Eye (tissue), 1 donor: Measurements from ENCODE around the gene CPNE7.
"Not testable (repeated sequence)": the region's sequence is repeated elsewhere in the genome, so short reads cannot be mapped to it uniquely, and the experiment has no call there.

Source experiments
- DNase-seq: peaks from one replicate; pipeline ENCODE4 v3.0.0-alpha.2; 2015

Gene CPNE7

DNA sequence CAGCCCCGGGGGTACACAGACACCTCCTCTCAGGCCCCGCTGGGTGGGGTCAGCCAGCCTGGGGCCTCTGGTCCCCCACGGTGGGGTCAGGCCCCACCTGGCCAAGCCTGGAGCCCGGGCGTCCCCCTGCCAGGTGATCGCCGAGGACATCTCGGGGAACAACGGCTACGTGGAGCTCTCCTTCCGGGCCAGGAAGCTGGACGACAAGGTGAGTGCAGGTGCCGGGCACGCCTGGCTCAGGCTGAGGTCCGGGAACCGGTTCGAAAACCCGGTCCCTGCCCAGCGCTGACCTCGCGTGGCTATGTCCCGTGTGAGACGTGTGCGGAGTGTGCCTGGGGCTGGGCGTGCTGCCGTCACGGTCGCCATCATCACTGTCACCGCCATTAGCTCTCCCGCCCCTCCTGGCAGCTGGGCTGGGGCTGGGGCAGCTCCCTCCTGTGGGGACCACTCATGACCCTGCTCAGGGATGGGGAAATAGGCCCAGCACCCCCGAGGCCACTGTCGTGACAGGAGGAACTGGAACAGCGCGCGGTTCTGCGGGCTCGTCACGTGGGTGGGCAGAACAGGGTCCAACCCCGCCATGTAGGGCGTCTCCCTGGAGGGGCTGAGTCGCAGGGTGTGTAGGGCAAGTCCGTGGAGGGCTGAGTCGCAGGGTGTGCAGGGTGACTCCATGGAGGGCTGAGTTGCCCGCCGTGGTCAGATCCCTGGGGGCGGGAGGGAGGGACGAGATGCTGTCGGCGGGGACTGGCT is 8.5 kb downstream of the CPNE7 start:
- DNase-seq = no peak

DNA sequence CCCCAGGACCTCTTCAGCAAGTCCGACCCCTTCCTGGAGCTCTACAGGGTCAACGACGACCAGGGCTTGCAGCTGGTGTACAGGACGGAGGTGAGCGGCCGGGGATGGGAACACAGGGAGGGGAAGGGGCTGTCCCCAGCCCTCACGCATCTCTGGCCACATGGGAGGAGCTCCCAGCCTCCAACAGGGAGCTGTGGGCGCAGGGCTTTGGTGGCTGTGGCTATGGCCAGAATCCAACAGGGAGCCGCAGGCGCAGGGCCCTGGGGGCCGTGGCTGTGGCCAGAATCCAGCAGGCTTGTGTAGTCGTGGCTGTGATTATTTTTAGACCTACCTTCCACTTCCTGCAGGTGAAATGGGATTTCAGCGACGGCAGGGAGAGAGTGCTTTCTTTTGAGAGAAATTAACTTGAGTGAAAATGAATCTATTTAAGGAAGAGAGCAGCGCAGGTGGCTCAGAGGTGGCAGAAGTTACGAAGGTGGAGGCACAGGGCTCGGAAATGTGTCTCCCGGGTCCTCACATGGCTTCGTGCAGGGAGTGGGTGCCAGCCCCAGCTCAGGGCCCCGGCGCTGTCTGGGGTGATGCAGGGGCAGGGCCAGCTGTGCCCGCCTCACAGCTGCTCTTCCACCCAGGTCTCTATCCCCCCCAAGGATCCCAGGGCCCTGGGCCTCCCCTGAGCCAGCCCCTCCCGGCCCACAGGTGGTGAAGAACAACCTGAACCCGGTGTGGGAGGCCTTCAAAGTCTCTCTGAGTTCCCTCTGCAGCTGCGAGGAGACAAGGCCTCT is 9.4 kb downstream of the CPNE7 start:
- no peak for DNase-seq

DNA sequence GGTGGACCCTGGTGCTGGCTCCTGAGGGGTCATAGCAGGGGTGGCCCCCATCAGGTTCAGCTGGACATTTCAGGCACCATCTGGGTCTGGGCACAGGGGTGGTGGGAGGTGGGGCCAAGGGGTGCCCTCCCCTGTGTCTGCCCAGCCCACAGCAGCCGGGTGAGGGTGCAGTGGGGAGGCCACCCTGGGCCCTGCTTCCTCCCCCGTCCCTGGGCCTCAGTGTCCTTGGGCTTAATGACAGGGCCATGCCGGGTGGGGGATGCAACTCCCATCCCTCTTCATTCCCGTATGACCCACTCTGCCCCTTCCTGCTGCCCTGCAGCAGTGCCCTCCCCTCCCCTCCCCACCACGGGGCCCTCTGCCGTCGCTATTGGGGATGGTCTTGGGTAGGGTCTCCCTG is 10.7 kb downstream of the CPNE7 start:
- DNase-seq = no peak

DNA sequence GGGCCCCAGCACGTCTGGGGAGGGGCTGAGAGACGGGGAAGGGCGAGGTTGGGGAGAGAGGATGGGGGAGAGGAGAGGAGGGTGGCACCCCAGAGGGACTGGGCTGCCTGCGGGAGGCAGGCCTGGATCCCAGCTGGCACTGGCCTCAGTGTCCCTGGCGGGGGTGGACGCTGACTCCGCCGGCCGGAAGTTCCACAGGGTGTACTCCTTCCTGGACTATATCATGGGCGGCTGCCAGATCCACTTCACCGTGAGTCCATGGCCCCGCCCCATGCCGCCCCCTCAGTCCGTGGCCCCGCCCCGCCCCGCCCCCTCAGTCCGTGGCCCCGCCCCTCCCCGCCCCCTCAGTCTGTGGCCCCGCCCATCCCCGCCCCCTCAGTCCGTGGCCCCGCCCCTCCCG is 11.3 kb downstream of the CPNE7 start:
- DNase-seq = no peak

GRCh38 chr16:89587676-89588075 is 12.1 kb downstream of the CPNE7 start:
- DNase-seq = not testable (repeated sequence)

- DNase-seq = no peak
These were observed 13.0 kb downstream of the CPNE7 start for GRCh38 chr16:89588413-89589109.

DNA sequence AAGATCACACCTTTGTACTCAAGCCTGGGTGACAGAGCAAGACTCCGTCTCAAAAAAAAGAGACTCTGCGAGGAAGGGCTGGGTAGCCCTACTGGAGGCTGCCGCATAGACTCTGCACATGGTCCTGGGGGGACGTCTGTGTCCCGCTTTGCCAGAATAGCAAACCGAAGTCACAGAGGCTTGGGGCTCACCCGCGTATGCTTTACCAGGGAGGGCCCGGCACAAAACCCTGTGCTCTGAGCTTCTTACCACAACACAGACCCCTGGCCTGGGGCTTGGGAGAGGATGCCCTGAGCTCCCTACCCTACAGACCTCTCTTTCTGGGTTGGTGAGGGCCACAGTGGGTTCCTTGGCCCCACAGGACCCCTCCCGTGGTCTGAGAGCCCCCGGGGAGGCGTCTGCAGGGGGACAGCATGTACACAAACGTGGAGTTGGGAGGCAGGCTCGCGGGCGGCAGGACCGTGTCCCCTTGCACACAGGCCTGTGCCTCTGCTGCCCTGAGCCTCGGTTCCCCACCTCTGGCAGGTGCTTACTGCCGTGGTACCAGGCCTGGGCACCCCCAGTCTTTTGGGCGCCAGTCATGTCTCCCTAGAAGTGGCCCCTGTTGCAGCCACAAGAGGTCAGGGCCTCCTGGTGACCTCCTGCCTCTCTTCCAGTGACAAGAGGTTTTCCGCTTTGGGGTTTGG is 13.8 kb downstream of the CPNE7 start:
- DNase-seq = no peak

DNA sequence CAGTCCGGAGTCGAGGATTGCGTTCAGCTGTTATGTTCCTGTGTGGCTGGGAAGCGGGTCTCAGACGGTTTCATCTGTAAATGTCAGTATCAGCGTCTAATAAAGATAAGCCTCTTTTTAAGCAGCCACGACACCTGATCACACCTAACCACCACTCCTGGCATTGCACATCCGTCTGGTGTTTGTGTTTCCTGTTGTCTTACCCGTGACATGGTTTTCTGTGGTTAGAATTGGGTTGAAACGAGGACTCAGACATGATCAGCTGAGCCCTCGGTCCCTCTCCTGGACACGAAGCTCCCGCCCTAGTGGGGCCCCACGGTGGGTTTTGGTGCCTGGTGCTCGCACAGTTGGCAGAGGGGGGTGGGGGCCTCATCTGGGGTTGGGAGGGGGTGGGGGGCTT is 18.3 kb downstream of the CPNE7 start:
- DNase-seq = no peak

DNA sequence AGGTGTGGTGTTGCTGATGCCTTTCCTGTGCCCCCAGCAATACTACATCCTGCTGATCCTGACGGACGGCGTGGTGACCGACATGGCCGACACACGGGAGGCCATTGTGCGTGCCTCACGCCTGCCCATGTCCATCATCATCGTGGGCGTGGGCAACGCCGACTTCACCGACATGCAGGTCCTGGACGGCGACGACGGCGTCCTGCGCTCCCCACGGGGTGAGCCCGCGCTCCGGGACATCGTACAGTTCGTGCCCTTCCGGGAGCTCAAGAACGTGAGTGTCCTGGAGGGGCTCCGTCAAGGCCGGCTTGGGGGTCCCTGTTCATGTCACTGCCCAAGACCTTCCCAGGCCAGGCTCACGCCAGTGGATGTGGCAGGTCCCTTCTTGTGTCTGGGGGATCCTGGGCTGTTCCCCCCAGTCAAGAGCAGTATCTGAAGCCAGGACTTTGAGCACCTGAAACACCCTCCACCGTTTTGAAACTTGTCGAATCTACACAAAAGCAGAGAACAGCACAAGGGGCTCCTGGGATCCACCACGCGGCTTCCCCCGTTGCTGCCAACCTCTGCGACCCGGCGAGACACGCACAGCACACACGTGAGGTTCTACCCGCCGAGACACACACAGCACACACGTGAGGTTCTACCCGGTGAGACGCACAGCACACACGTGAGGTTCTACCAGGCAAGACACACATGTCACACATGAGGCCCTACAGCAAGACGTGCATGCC is 19.9 kb downstream of the CPNE7 start:
- no peak for DNase-seq

GRCh38 chr16:89596061-89596689 is 20.6 kb downstream of the CPNE7 start:
- DNase-seq = no peak

GRCh38 chr16:89596957-89597649 is 21.5 kb downstream of the CPNE7 start:
- no peak for DNase-seq

- peak; percentile 65 for DNase-seq
These were observed 22.6 kb downstream of the CPNE7 start for GRCh38 chr16:89598199-89598598.

DNA sequence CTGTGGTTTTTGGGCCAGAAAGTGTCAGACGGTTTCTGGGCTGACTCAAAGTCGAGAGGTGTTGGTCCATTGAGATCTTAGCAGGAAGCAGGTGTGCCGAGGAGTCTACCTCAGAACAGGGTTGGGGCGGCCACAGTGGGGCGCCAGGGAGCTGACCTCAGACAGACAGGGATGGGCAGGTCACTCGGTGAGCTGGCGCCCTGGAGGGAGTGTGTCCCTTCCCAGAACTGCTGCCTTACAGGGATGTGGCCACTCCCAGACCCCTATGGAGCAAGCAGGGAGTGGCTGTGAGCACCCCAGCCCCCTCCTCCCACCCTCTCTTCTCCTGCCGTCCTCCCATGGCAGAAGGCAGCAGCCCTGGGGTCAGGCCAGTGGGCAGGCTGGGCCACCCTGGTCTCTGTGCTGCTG is 23.9 kb downstream of the CPNE7 start:
- no peak for DNase-seq

DNA sequence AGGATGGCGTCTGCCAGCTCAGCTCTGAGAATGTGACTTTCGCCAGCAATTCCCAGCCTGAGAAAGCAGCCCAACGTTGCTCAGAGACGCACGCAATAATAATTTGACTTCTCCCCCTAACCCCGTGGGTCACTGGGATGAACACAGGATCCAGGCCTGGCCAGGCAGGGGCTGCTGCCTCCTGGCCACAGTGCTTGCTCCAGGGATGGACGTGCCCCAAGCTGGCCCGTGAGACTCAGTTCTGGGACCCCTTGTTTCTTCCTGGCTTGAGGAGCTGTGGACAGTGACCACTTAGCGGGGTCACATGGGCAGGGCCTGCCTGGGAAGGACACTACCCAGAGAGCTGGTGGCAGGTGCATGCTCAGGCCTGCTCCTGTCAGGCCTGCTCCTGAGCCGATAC is 24.3 kb downstream of the CPNE7 start:
- no peak for DNase-seq

- no peak for DNase-seq
These were observed 24.9 kb downstream of the CPNE7 start for GRCh38 chr16:89600427-89600826.

- no peak for DNase-seq
These were observed 25.4 kb downstream of the CPNE7 start for GRCh38 chr16:89600956-89601355.

DNA sequence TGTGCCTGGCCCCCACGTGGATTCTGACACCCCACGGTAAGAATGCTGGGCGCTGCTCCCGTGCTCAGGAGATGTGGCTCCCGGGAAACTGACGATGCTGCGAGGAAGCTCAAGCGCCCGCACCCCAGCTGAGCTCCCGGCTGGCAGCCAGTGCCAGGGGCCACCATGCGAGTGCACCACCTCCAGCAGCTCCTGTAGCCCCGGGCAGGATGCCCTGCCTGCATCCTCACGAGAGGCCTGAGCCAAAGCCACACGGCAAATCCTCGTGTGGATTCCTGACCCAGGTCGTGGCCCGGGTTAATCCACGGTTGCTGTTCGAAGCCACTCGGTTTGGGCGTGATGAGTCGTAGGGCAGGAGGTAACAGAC is 26.3 kb downstream of the CPNE7 start:
- no peak for DNase-seq

- DNase-seq = peak; percentile 90
These were observed 26.9 kb downstream of the CPNE7 start for GRCh38 chr16:89602273-89602951.

GRCh38 chr16:89602952-89603590 is 27.5 kb downstream of the CPNE7 start:
- DNase-seq = no peak

DNA sequence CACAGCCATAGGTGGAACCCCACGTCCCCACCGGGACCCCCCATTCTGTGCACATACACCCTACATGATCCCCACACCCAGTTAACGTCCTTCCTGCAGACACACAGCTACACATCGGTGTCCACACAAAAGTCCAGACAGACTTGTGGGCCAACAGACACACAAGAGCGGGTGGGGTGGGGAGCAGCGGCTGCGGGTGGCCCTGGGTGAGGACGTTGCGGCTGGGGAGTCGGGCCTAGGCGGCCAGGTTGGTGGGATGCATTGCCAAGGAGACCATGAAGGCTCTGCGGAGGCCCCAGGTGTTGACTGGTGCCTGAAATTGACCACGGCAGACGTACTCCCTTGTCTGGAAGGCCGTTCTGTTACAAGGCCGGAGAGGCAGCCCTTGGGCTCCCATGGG is 29.2 kb downstream of the CPNE7 start:
- no peak for DNase-seq
